Mesothelial cell of epicardium (in vitro differentiated cells): ENCODE data around the gene ASIC4. TPM values are rescaled to one million over a fixed set of nuclear protein-coding genes. Genes with fewer than 3 reads are reported as not detected.
A peak's percentile ranks its signal among the peaks of the same experiment; 100 is the strongest.

Experiments
- DNase-seq, 2 experiments: peaks; one replicate each; pipeline ENCODE4 v3.0.0; 2021; ENCODE audit warnings: low spot score in 2 of 2; ENCODE audit not compliant: unreplicated experiment in 2 of 2
- H3K27ac Mint-ChIP-seq: 2 replicates; pipeline ENCODE4 v1.8.0; 2021; ENCODE audit warnings: mixed read lengths
- H3K27me3 Mint-ChIP-seq: 2 replicates; pipeline ENCODE4 v1.8.0; 2021; ENCODE audit warnings: low read depth, mixed read lengths
- H3K36me3 Mint-ChIP-seq: 2 replicates; pipeline ENCODE4 v1.8.0; 2021; ENCODE audit warnings: mixed read lengths
- H3K4me1 Mint-ChIP-seq: 2 replicates; pipeline ENCODE4 v1.8.0; 2021; ENCODE audit warnings: mixed read lengths
- H3K4me3 Mint-ChIP-seq: 2 replicates; pipeline ENCODE4 v1.8.0; 2021; ENCODE audit warnings: mild to moderate bottlenecking, moderate library complexity, mixed read lengths
- H3K9me3 Mint-ChIP-seq: 2 replicates; pipeline ENCODE4 v1.8.0; 2021; ENCODE audit warnings: mixed read lengths
- CTCF ChIP-seq: fragments of 200-600 bp; sonication (generic); IDR thresholded peaks from one replicate; pipeline ENCODE4 v1.5.0; 2021; ENCODE audit warnings: antibody characterized with exemption; ENCODE audit not compliant: unreplicated experiment
- total RNA-seq: library from RNA; stranded (reverse); gene quantifications from 3 replicates; pipeline ENCODE4 v1.2.1, GENCODE V29; 2021

The ASIC4 gene
- total RNA-seq, 1 donor from 2014 or later, result 0.98 TPM

DNA sequence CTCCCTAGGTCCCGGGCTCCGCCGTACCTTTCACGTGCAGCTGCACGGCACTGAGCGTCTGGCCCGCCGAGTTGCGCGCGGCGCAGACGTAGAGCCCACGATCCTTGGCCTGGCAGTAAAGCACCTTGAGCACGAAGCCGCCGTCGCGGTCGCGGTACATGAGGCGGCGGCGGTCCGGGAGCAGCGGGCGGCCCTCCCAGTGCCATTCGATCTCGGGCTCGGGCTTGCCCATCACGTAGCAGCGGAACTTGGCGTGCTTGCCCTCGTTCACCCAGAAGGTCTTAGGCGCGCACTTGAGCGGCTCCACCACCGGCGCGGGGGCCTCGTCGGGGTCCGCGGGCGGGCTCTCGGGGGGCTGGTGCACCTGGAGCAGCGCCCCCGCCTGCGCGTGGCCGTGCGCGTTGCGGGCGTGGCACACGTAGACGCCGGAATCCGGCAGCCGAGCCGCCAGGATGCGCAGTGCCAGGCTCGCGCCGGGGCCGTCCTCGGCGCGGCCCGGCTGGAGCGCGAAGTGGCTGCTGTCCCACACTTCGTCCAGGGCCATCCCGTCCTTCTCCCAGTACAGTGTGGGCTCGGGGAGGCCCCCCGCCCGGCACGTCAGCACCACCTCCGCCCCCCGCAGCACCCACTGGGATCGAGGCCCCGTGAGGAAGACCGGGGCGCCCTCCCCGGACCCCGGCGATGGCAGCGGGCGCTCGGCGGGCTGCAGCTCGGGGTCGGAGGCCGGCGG lies 56.1 kb downstream of the ASIC4 start:
- Mint-ChIP-seq H3K4me1 (peaks cover 26% of the 10 kb centered on the region), H3K4me3 (peak overlapping the region; percentile 77), H3K27me3 (no peaks in the 10 kb centered on the region), H3K36me3 (peaks cover 18% of the 10 kb centered on the region), H3K27ac (peak overlapping the region; percentile 85), H3K9me3 (no peaks in the 10 kb centered on the region)
- no peak for TF ChIP-seq CTCF
- peak in 1 of 2 experiments; percentile 53 for DNase-seq

- no peak for TF ChIP-seq CTCF
- peaks cover 15% of the 10 kb centered on the region for H3K36me3 Mint-ChIP-seq
- peaks cover 26% of the 10 kb centered on the region for H3K4me1 Mint-ChIP-seq
- H3K27ac Mint-ChIP-seq, result no peak overlapping the region
- no peaks in the 10 kb centered on the region for H3K9me3 Mint-ChIP-seq
- DNase-seq, result no peak
- H3K27me3 Mint-ChIP-seq, result no peaks in the 10 kb centered on the region
- peak overlapping the region; percentile 63 for H3K4me3 Mint-ChIP-seq
Observed at GRCh38 chr2:219570924-219571310, 56.6 kb downstream of the ASIC4 start.

- Mint-ChIP-seq H3K4me3 (peak within 1 kb of the TSS; percentile 65), H3K27ac (peak within 1 kb of the TSS; percentile 77), H3K27me3 (no peaks in the 10 kb centered on the region), H3K4me1 (peaks cover 33% of the 10 kb centered on the region), H3K36me3 (peaks cover 8% of the 10 kb centered on the region), H3K9me3 (no peaks in the 10 kb centered on the region)
- peak; percentile 64 to 78 for DNase-seq
- no peak for TF ChIP-seq CTCF
Observed at GRCh38 chr2:219571311-219572236, 57.3 kb downstream of the ASIC4 start, which contains the start of gene OBSL1. Gene OBSL1, minus strand, starts transcription at chr2:219571539. Its CDS starts 307 bp downstream, at chr2:219571232.

- TF ChIP-seq CTCF, result no peak
- peak within 1 kb of the TSS; percentile 60 for H3K4me3 Mint-ChIP-seq
- H3K36me3 Mint-ChIP-seq, result peaks cover 4% of the 10 kb centered on the region
- H3K27me3 Mint-ChIP-seq, result no peaks in the 10 kb centered on the region
- peaks cover 41% of the 10 kb centered on the region for H3K4me1 Mint-ChIP-seq
- no peaks in the 10 kb centered on the region for H3K9me3 Mint-ChIP-seq
- H3K27ac Mint-ChIP-seq, result peak within 1 kb of the TSS; percentile 77
- DNase-seq, result no peak
Observed at GRCh38 chr2:219572237-219573001, 58.1 kb downstream of the ASIC4 start, which contains the start of gene INHA. Gene INHA, plus strand, starts transcription at chr2:219572310. Its CDS starts 65 bp downstream, at chr2:219572375.

- peak overlapping the region; percentile 16 for H3K27ac Mint-ChIP-seq
- H3K9me3 Mint-ChIP-seq, result no peaks in the 10 kb centered on the region
- no peak for TF ChIP-seq CTCF
- peak overlapping the region; percentile 13 for H3K4me3 Mint-ChIP-seq
- peaks cover 44% of the 10 kb centered on the region for H3K4me1 Mint-ChIP-seq
- H3K27me3 Mint-ChIP-seq, result no peaks in the 10 kb centered on the region
- DNase-seq, result no peak
- H3K36me3 Mint-ChIP-seq, result peaks cover 2% of the 10 kb centered on the region
Observed at GRCh38 chr2:219573166-219573565, 58.9 kb downstream of the ASIC4 start.
